A673 (cell line): ENCODE measurements around the gene NHS. TPM values are rescaled to one million over a fixed set of nuclear protein-coding genes. Genes with fewer than 3 reads are reported as not detected.

Experiments used
- BruUV-seq: library from RNA; stranded (reverse); fragments of 400-500 nt; replicated peaks from 2 replicates; lab custom pipeline; 2021; lab: Mats Ljungman, UMichigan
- CTCF ChIA-PET: fragments of 300-600 bp; sonication (Branson Sonifier 250); formaldehyde crosslinking; loops from one replicate; lab custom pipeline; 2022; ENCODE audit warnings: antibody characterized with exemption; lab: Charles Lee
- POLR2A ChIA-PET: fragments of 300-600 bp; sonication (Branson Sonifier 250); formaldehyde crosslinking; loops from one replicate; lab custom pipeline; 2022; ENCODE audit warnings: antibody characterized with exemption; ENCODE audit not compliant: low non-redundant PET; lab: Charles Lee
- DNase-seq: peaks from one replicate; pipeline ENCODE4 v3.0.0-alpha.2; 2015; ENCODE audit warnings: low spot score
- H3K27ac ChIP-seq: fragments of 200-600 bp; sonication (generic); 2 replicates; pipeline ENCODE4 v1.5.1; 2016; ENCODE audit warnings: mixed run types, low read depth, mild to moderate bottlenecking, mixed read lengths, antibody characterized with exemption, low read length; ENCODE audit not compliant: poor library complexity, severe bottlenecking
- H3K27me3 ChIP-seq: fragments of 200-600 bp; sonication (generic); replicated peaks from 2 replicates; pipeline ENCODE4 v1.6.1; 2017; ENCODE audit warnings: mixed run types, low read depth, mild to moderate bottlenecking, mixed read lengths, antibody characterized with exemption, low read length; ENCODE audit not compliant: insufficient read depth, poor library complexity
- H3K36me3 ChIP-seq: fragments of 200-600 bp; sonication (generic); 2 replicates; pipeline ENCODE4 v1.6.1; 2016; ENCODE audit warnings: mixed run types, mild to moderate bottlenecking, mixed read lengths, antibody characterized with exemption, low read length; ENCODE audit not compliant: insufficient read depth, poor library complexity, severe bottlenecking
- H3K4me1 ChIP-seq: fragments of 200-600 bp; sonication (generic); 2 replicates; pipeline ENCODE4 v1.6.1; 2017; ENCODE audit warnings: mixed run types, mild to moderate bottlenecking, mixed read lengths, antibody characterized with exemption, low read length; ENCODE audit not compliant: insufficient read depth, poor library complexity, severe bottlenecking
- H3K4me3 ChIP-seq: fragments of 200-600 bp; sonication (generic); 2 replicates; pipeline ENCODE4 v1.5.1; 2016; ENCODE audit warnings: low read depth, mixed run types, mild to moderate bottlenecking, mixed read lengths, low read length; ENCODE audit not compliant: poor library complexity, severe bottlenecking
- H3K9me3 ChIP-seq: fragments of 200-600 bp; sonication (generic); 2 replicates; pipeline ENCODE4 v1.6.1; 2016; ENCODE audit warnings: mixed run types, low read depth, mild to moderate bottlenecking, mixed read lengths, antibody characterized with exemption, low read length; ENCODE audit not compliant: poor library complexity, severe bottlenecking
- EZH2 ChIP-seq: fragments of 200-600 bp; sonication (generic); IDR thresholded peaks from 2 replicates; pipeline ENCODE4 v1.6.1; 2017; ENCODE audit warnings: borderline replicate concordance, low read depth, mild to moderate bottlenecking, mixed read lengths, antibody characterized with exemption, low read length; ENCODE audit not compliant: poor library complexity, severe bottlenecking
- intact Hi-C: fragments of 100-400 bp; cut with micrococcal nuclease; formaldehyde crosslinking; loops from one replicate; pipeline ENCODE4 v1.10.0; 2022; ENCODE audit not compliant: unreplicated experiment
- total RNA-seq: library from RNA; stranded (reverse); gene quantifications from 2 replicates; pipeline ENCODE4 v1.2.3, GENCODE V29; 2021
- TF ChIP-seq, protein P1 (sequence below): fragments of 300-800, 200-600 bp; sonication (generic); conservative IDR thresholded peaks from 2 replicates; pipeline ENCODE4 v1.5.1; 2017; ENCODE audit warnings: low read depth, mild to moderate bottlenecking, antibody characterized with exemption, low read length, moderate library complexity, mixed read lengths

The NHS gene
- total RNA-seq, 1 experiment from 2014 or later: 0.37 TPM

- no peak overlapping the region for H3K27ac ChIP-seq
- H3K27me3 ChIP-seq: no peaks in the 10 kb centered on the region
- H3K9me3 ChIP-seq: no peaks in the 10 kb centered on the region
- H3K4me3 ChIP-seq: no peak overlapping the region
- intact Hi-C loops: no loop called here
- no peaks in the 10 kb centered on the region for H3K4me1 ChIP-seq
- TF ChIP-seq, protein P1, sequence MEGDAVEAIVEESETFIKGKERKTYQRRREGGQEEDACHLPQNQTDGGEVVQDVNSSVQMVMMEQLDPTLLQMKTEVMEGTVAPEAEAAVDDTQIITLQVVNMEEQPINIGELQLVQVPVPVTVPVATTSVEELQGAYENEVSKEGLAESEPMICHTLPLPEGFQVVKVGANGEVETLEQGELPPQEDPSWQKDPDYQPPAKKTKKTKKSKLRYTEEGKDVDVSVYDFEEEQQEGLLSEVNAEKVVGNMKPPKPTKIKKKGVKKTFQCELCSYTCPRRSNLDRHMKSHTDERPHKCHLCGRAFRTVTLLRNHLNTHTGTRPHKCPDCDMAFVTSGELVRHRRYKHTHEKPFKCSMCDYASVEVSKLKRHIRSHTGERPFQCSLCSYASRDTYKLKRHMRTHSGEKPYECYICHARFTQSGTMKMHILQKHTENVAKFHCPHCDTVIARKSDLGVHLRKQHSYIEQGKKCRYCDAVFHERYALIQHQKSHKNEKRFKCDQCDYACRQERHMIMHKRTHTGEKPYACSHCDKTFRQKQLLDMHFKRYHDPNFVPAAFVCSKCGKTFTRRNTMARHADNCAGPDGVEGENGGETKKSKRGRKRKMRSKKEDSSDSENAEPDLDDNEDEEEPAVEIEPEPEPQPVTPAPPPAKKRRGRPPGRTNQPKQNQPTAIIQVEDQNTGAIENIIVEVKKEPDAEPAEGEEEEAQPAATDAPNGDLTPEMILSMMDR: no peak
- no peak for TF ChIP-seq EZH2
- ChIA-PET POLR2A (no interaction called here), CTCF (no interaction called here)
- BruUV-seq: no TSS peak
- no peaks in the 10 kb centered on the region for H3K36me3 ChIP-seq
- no peak for DNase-seq
These were observed 263.7 kb downstream of the NHS start for GRCh38 chrX:17638731-17639130.

GRCh38 chrX:17642891-17643290 is 267.9 kb downstream of the NHS start:
- H3K4me1 ChIP-seq: no peaks in the 10 kb centered on the region
- no peak overlapping the region for H3K4me3 ChIP-seq
- ChIA-PET POLR2A (no interaction called here), CTCF (no interaction called here)
- TF ChIP-seq, protein P1: no peak
- TF ChIP-seq EZH2: no peak
- no peak for DNase-seq
- no peaks in the 10 kb centered on the region for H3K9me3 ChIP-seq
- no peak overlapping the region for H3K27ac ChIP-seq
- no TSS peak for BruUV-seq
- peaks cover 9% of the 10 kb centered on the region for H3K27me3 ChIP-seq
- H3K36me3 ChIP-seq: no peaks in the 10 kb centered on the region
- intact Hi-C loops: no loop called here

GRCh38 chrX:17643528-17643927 is 268.5 kb downstream of the NHS start:
- Histone ChIP-seq H3K9me3 (no peaks in the 10 kb centered on the region), H3K36me3 (no peaks in the 10 kb centered on the region), H3K27ac (no peak overlapping the region), H3K4me3 (no peak overlapping the region), H3K27me3 (peaks cover 13% of the 10 kb centered on the region), H3K4me1 (no peaks in the 10 kb centered on the region)
- CTCF ChIA-PET: interaction anchor here (0.6 kb wide), 1 partner anchor 88 kb away, joined by 9 read pairs; no protein-coding TSS in a partner anchor
- POLR2A ChIA-PET: no interaction called here
- no TSS peak for BruUV-seq
- no peak for DNase-seq
- intact Hi-C loops: no loop called here
- no peak for TF ChIP-seq EZH2
- TF ChIP-seq, protein P1: no peak
